ENCODE data around the gene DMXL2. TPM values are rescaled to one million over a fixed set of nuclear protein-coding genes. Genes with fewer than 3 reads are reported as not detected.

The DMXL2 gene
- total and polyA plus RNA-seq, 7 experiments from 2014 or later: 1.1 to 58.3 (median 7.0) TPM

- no peaks in the 10 kb centered on the region for H3K36me3 ChIP-seq (ENCODE audit: control insufficient read depth in 2 of 3, insufficient read depth in 3 of 3, low read length in 3 of 3)
- ATAC-seq: no peak
- DNase-seq: no peak
- peaks cover 0 to 7% (median 0%) of the 10 kb centered on the region in 11 donors for H3K9me3 Mint-ChIP-seq
- H3K36me3 Mint-ChIP-seq: peaks cover 0 to 9% (median 6%) of the 10 kb centered on the region in 5 donors
- H3K27me3 Mint-ChIP-seq: peaks cover 0 to 5% (median 3%) of the 10 kb centered on the region in 5 donors
- H3K9me3 ChIP-seq (ENCODE audit: control insufficient read depth in 2 of 3, low read length in 3 of 3): no peaks in the 10 kb centered on the region
- ChIA-PET POLR2A (no interaction called here), CTCF (no interaction called here)
- H3K4me1 ChIP-seq (ENCODE audit: control insufficient read depth in 2 of 2, insufficient read depth in 2 of 2, low read length in 2 of 2): no peaks in the 10 kb centered on the region
- H3K27me3 ChIP-seq (ENCODE audit: control insufficient read depth in 2 of 2, insufficient read depth in 2 of 2, low read length in 2 of 2): no peaks in the 10 kb centered on the region
- no peak overlapping the region for H3K27ac ChIP-seq (ENCODE audit: low read depth, low read length)
- no peak overlapping the region for H3K4me3 Mint-ChIP-seq
- peaks cover 0 to 13% (median 0%) of the 10 kb centered on the region in 7 donors for H3K4me1 Mint-ChIP-seq
- intact Hi-C loops (cut with micrococcal nuclease): no loop called here
- H3K27ac Mint-ChIP-seq: no peak overlapping the region
- H3K4me3 ChIP-seq (ENCODE audit: low read length): no peak overlapping the region
These were observed 19.6 kb downstream of the DMXL2 start for GRCh38 chr15:51603002-51603401.

GRCh38 chr15:51602484-51602883 is 20.1 kb downstream of the DMXL2 start:
- Histone ChIP-seq H3K27ac (ENCODE audit: low read depth, low read length) (no peak overlapping the region), H3K36me3 (ENCODE audit: control insufficient read depth in 2 of 3, insufficient read depth in 3 of 3, low read length in 3 of 3) (no peaks in the 10 kb centered on the region), H3K9me3 (ENCODE audit: control insufficient read depth in 2 of 3, low read length in 3 of 3) (no peaks in the 10 kb centered on the region), H3K4me3 (ENCODE audit: low read length) (no peak overlapping the region), H3K4me1 (ENCODE audit: control insufficient read depth in 2 of 2, insufficient read depth in 2 of 2, low read length in 2 of 2) (no peaks in the 10 kb centered on the region), H3K27me3 (ENCODE audit: control insufficient read depth in 2 of 2, insufficient read depth in 2 of 2, low read length in 2 of 2) (no peaks in the 10 kb centered on the region)
- ATAC-seq: no peak
- ChIA-PET CTCF (interaction anchor here (0.6 kb wide), 1 partner anchor 330 kb away, joined by 4 read pairs; no protein-coding TSS in a partner anchor), POLR2A (no interaction called here)
- DNase-seq: no peak
- H3K27me3 Mint-ChIP-seq: peaks cover 0 to 5% (median 3%) of the 10 kb centered on the region in 5 donors
- H3K4me1 Mint-ChIP-seq: peaks cover 0 to 13% (median 0%) of the 10 kb centered on the region in 7 donors
- intact Hi-C loops (cut with micrococcal nuclease): no loop called here
- H3K27ac Mint-ChIP-seq: no peak overlapping the region
- H3K4me3 Mint-ChIP-seq: no peak overlapping the region
- peaks cover 0 to 9% (median 6%) of the 10 kb centered on the region in 5 donors for H3K36me3 Mint-ChIP-seq
- H3K9me3 Mint-ChIP-seq: peaks cover 0 to 7% (median 0%) of the 10 kb centered on the region in 11 donors

- DNase-seq (no peak), ATAC-seq (no peak)
- Histone ChIP-seq H3K36me3 (ENCODE audit: control insufficient read depth in 2 of 3, insufficient read depth in 3 of 3, low read length in 3 of 3) (no peaks in the 10 kb centered on the region), H3K4me3 (ENCODE audit: low read length) (no peak overlapping the region), H3K27me3 (ENCODE audit: control insufficient read depth in 2 of 2, insufficient read depth in 2 of 2, low read length in 2 of 2) (no peaks in the 10 kb centered on the region), H3K4me1 (ENCODE audit: control insufficient read depth in 2 of 2, insufficient read depth in 2 of 2, low read length in 2 of 2) (no peaks in the 10 kb centered on the region), H3K27ac (ENCODE audit: low read depth, low read length) (no peak overlapping the region), H3K9me3 (ENCODE audit: control insufficient read depth in 2 of 3, low read length in 3 of 3) (no peaks in the 10 kb centered on the region)
- Mint-ChIP-seq H3K9me3 (peaks cover 0 to 11% (median 3%) of the 10 kb centered on the region in 11 donors), H3K4me3 (no peak overlapping the region), H3K36me3 (peaks cover 0 to 15% (median 6%) of the 10 kb centered on the region in 5 donors), H3K27ac (no peak overlapping the region), H3K27me3 (peaks cover 0 to 5% (median 3%) of the 10 kb centered on the region in 5 donors), H3K4me1 (peaks cover 0 to 13% (median 0%) of the 10 kb centered on the region in 7 donors)
- ChIA-PET CTCF (no interaction called here), POLR2A (no interaction called here)
- intact Hi-C loops (cut with micrococcal nuclease): no loop called here
These were observed 20.8 kb downstream of the DMXL2 start for GRCh38 chr15:51601801-51602200.

GRCh38 chr15:51600114-51600513 is 22.5 kb downstream of the DMXL2 start:
- ChIA-PET POLR2A (no interaction called here), CTCF (no interaction called here)
- intact Hi-C loops (cut with micrococcal nuclease): no loop called here
- H3K9me3 Mint-ChIP-seq: peaks cover 0 to 15% (median 4%) of the 10 kb centered on the region in 11 donors
- Histone ChIP-seq H3K27me3 (ENCODE audit: control insufficient read depth in 2 of 2, insufficient read depth in 2 of 2, low read length in 2 of 2) (no peaks in the 10 kb centered on the region), H3K4me1 (ENCODE audit: control insufficient read depth in 2 of 2, insufficient read depth in 2 of 2, low read length in 2 of 2) (no peaks in the 10 kb centered on the region), H3K4me3 (ENCODE audit: low read length) (no peak overlapping the region), H3K36me3 (ENCODE audit: control insufficient read depth in 2 of 3, insufficient read depth in 3 of 3, low read length in 3 of 3) (no peaks in the 10 kb centered on the region), H3K27ac (ENCODE audit: low read depth, low read length) (no peak overlapping the region), H3K9me3 (ENCODE audit: control insufficient read depth in 2 of 3, low read length in 3 of 3) (no peaks in the 10 kb centered on the region)
- DNase-seq (no peak), ATAC-seq (no peak)
- H3K4me3 Mint-ChIP-seq: no peak overlapping the region
- peaks cover 0 to 15% (median 6%) of the 10 kb centered on the region in 5 donors for H3K36me3 Mint-ChIP-seq
- H3K27me3 Mint-ChIP-seq: peaks cover 0 to 5% (median 3%) of the 10 kb centered on the region in 5 donors
- no peak overlapping the region for H3K27ac Mint-ChIP-seq
- peaks cover 0 to 13% (median 0%) of the 10 kb centered on the region in 7 donors for H3K4me1 Mint-ChIP-seq

GRCh38 chr15:51589881-51590568 is 32.5 kb downstream of the DMXL2 start:
- DNase-seq (no peak), ATAC-seq (no peak)
- Mint-ChIP-seq H3K27ac (no peak overlapping the region), H3K27me3 (peaks cover 0 to 6% (median 0%) of the 10 kb centered on the region in 5 donors), H3K4me1 (peaks cover 0 to 2% (median 0%) of the 10 kb centered on the region in 7 donors), H3K4me3 (no peak overlapping the region), H3K36me3 (peaks cover 0 to 34% (median 11%) of the 10 kb centered on the region in 5 donors), H3K9me3 (peaks cover 7 to 68% (median 32%) of the 10 kb centered on the region in 11 donors)
- intact Hi-C loops (cut with micrococcal nuclease): no loop called here
- no peaks in the 10 kb centered on the region for H3K36me3 ChIP-seq (ENCODE audit: control insufficient read depth in 2 of 3, insufficient read depth in 3 of 3, low read length in 3 of 3)
- no peak overlapping the region for H3K4me3 ChIP-seq (ENCODE audit: low read length)
- H3K27me3 ChIP-seq (ENCODE audit: control insufficient read depth in 2 of 2, insufficient read depth in 2 of 2, low read length in 2 of 2): no peaks in the 10 kb centered on the region
- H3K27ac ChIP-seq (ENCODE audit: low read depth, low read length): no peak overlapping the region
- POLR2A ChIA-PET: interaction anchor here (0.6 kb wide), 1 partner anchor 9 kb away, joined by 3 read pairs; no protein-coding TSS in a partner anchor
- peaks cover 0 to 2% (median 0%) of the 10 kb centered on the region in 3 experiments for H3K9me3 ChIP-seq (ENCODE audit: control insufficient read depth in 2 of 3, low read length in 3 of 3)
- no peaks in the 10 kb centered on the region for H3K4me1 ChIP-seq (ENCODE audit: control insufficient read depth in 2 of 2, insufficient read depth in 2 of 2, low read length in 2 of 2)
- CTCF ChIA-PET: no interaction called here

GRCh38 chr15:51588966-51589365 is 33.6 kb downstream of the DMXL2 start:
- ATAC-seq (peak; percentile 22), DNase-seq (no peak)
- Mint-ChIP-seq H3K27ac (no peak overlapping the region), H3K9me3 (peaks cover 7 to 60% (median 29%) of the 10 kb centered on the region in 11 donors), H3K4me3 (no peak overlapping the region), H3K27me3 (peaks cover 0 to 6% (median 0%) of the 10 kb centered on the region in 5 donors), H3K4me1 (peaks cover 0 to 2% (median 0%) of the 10 kb centered on the region in 7 donors), H3K36me3 (peaks cover 0 to 34% (median 11%) of the 10 kb centered on the region in 5 donors)
- Histone ChIP-seq H3K36me3 (ENCODE audit: control insufficient read depth in 2 of 3, insufficient read depth in 3 of 3, low read length in 3 of 3) (no peaks in the 10 kb centered on the region), H3K27ac (ENCODE audit: low read depth, low read length) (no peak overlapping the region), H3K9me3 (ENCODE audit: control insufficient read depth in 2 of 3, low read length in 3 of 3) (peaks cover 0 to 2% (median 0%) of the 10 kb centered on the region in 3 experiments), H3K27me3 (ENCODE audit: control insufficient read depth in 2 of 2, insufficient read depth in 2 of 2, low read length in 2 of 2) (no peaks in the 10 kb centered on the region), H3K4me1 (ENCODE audit: control insufficient read depth in 2 of 2, insufficient read depth in 2 of 2, low read length in 2 of 2) (no peaks in the 10 kb centered on the region), H3K4me3 (ENCODE audit: low read length) (no peak overlapping the region)
- CTCF ChIA-PET: no interaction called here
- intact Hi-C loops (cut with micrococcal nuclease): no loop called here
- POLR2A ChIA-PET: no interaction called here

- Histone ChIP-seq H3K4me1 (ENCODE audit: control insufficient read depth in 2 of 2, insufficient read depth in 2 of 2, low read length in 2 of 2) (no peaks in the 10 kb centered on the region), H3K9me3 (ENCODE audit: control insufficient read depth in 2 of 3, low read length in 3 of 3) (peaks cover 0 to 2% (median 0%) of the 10 kb centered on the region in 3 experiments), H3K4me3 (ENCODE audit: low read length) (no peak overlapping the region), H3K27ac (ENCODE audit: low read depth, low read length) (no peak overlapping the region), H3K27me3 (ENCODE audit: control insufficient read depth in 2 of 2, insufficient read depth in 2 of 2, low read length in 2 of 2) (no peaks in the 10 kb centered on the region), H3K36me3 (ENCODE audit: control insufficient read depth in 2 of 3, insufficient read depth in 3 of 3, low read length in 3 of 3) (no peaks in the 10 kb centered on the region)
- Mint-ChIP-seq H3K36me3 (peaks cover 0 to 30% (median 12%) of the 10 kb centered on the region in 5 donors), H3K9me3 (peaks cover 4 to 53% (median 26%) of the 10 kb centered on the region in 11 donors), H3K4me1 (no peaks in the 10 kb centered on the region), H3K27ac (no peak overlapping the region), H3K4me3 (no peak overlapping the region), H3K27me3 (no peaks in the 10 kb centered on the region)
- DNase-seq: no peak
- ChIA-PET POLR2A (no interaction called here), CTCF (no interaction called here)
- ATAC-seq: peak; percentile 70
- intact Hi-C loops (cut with micrococcal nuclease): no loop called here
These were observed 36.6 kb downstream of the DMXL2 start for GRCh38 chr15:51585986-51586385.

All from naive thymus-derived CD4-positive, alpha-beta T cell (primary cell).